Fibroblast of skin of back (primary cell): ENCODE results near the gene KLK11. TPM values are rescaled to one million over a fixed set of nuclear protein-coding genes. Genes with fewer than 3 reads are reported as not detected.

ENCODE experiments used
- DNase-seq: peaks from one replicate; pipeline ENCODE4 v3.0.0-alpha.2; 2013
- polyA plus RNA-seq, 2 experiments: library from polyadenylated mRNA; unstranded; fragments of 120-200 nt; gene quantifications; one replicate each; pipeline ENCODE4 v1.2.1, GENCODE V29; 2013; ENCODE audit not compliant: insufficient read length in 2 of 2

Gene KLK11, protein sequence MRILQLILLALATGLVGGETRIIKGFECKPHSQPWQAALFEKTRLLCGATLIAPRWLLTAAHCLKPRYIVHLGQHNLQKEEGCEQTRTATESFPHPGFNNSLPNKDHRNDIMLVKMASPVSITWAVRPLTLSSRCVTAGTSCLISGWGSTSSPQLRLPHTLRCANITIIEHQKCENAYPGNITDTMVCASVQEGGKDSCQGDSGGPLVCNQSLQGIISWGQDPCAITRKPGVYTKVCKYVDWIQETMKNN
- polyA plus RNA-seq (2013, experiment 1 of 2; ENCODE audit: insufficient read length), result not detected
- not detected for polyA plus RNA-seq (2013, experiment 2 of 2; ENCODE audit: insufficient read length)

DNA sequence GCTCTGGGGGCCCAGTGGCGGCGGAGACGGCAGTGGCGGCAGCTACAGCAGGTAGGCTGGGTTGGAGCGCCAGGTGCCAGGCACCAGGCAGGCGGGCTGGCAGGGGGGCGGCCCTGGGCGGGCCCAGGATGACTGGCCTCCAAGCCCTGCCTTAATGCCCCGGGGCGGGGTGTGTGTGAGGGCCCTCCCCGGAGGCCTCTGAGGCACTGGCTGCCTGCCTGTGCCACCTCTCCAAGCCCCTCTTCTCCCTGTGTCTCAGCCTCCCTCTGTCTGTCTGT, at the start of gene KLK11:
Gene KLK11 (minus strand): TSS at position 63 of the 278 bp plus-strand sequence. CDS start 985 bp downstream, outside the sequence.
- DNase-seq, result no peak

DNA sequence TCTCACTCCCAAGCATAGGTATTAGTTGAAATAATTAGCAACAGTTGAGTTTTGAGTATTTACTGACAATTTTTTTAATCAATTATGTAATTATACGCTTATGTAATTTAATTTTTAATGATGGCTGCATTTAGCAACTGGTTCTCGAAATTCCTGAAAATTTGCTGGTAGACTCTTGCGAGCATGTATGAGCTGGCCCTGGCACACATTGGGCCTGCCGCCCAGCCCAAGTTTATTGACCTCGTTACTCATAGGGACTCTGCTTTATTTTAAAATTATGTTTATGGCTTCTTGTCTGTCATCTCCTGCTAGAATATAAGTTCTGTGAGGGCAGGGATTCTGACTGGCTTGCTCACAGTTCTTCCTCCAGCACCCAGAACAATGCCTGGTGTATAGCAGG, 49.6 kb upstream of the KLK11 start:
- DNase-seq, result no peak

DNA sequence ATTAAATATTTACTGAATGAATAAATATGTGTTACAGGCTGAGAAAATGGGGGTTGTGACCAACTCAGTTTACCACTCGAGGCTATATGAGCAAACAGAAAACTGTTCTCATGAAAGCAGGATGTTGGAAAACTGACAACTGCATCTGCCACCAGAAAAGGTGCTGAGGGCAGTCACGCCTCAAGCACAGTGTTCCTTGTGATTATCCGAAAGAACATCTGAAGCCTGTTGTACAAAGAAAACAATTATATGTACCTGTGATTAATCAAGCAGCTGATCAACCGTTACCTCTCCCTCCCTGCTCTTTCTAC, 44.6 kb upstream of the KLK11 start:
- DNase-seq, result no peak

DNA sequence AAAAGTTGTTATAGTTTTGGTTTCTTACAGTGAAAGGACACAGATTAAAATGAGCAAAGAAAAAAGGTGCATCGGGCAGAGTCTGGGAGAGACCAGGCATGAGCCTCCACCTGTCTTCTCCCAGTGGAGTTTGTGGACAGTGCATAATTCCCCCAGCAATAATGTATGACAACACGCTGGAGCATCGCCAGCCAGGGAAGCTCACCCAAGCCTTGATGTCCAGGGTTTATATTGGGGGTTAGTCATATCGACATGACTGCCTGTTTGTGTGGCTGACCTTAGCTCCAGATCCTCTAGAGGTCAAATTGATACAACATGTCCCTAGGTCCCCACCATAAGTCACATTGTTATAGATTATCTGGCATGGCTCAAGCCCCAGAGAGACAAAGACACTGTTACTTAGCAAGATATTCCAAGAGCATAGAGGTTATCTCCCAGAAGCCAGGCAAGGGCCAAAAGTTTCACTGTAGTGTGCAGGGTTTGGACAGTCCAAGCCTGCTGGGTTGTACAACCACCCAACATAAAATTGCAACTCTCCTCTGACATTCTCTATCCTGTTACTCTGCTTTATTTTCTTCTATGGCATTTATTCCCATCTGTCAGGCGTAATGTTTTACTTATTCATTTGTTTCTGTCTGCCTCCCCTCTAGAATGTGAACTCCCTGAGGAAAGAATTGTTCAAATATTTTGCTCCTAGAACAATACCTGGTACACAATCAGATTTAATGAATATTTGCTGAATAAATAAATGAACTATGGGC, 44.1 kb upstream of the KLK11 start:
- DNase-seq, result no peak

DNA sequence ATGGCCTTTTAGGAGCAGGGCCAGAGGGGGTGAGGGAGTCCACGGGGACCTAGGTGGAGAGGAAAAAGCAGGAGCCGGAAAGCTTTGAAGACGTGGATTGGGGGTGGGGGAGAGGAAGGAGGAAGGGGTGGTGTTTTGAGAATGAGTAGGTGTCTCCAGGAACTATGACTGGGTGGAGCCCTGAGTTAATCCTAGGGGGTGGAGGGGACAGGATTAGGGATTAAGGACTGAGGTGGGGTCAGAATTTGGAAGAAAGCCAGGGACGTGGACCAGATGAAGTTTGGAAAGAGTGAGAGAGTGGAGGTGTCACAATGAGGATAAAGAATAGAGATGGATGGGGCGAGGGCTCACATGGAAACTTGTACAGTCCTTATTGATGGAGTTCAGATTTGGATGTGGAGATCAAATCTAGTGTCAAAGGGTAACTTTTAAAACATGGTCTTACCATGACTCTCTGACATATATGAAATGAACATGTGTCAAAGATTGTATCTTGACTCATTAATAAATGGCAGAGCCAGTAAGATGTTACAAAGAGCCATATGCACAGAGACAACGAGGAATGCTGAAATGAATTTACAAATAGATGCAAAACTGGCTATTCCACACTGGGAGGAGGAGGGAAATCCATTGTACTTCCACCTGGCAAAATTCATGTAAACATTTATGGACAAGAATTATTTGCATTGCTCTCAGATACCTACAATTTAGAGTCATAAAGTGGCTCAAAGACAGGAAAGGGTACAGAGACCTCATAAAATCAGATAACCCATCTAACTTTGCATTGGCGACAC, 40.2 kb upstream of the KLK11 start:
- no peak for DNase-seq

DNA sequence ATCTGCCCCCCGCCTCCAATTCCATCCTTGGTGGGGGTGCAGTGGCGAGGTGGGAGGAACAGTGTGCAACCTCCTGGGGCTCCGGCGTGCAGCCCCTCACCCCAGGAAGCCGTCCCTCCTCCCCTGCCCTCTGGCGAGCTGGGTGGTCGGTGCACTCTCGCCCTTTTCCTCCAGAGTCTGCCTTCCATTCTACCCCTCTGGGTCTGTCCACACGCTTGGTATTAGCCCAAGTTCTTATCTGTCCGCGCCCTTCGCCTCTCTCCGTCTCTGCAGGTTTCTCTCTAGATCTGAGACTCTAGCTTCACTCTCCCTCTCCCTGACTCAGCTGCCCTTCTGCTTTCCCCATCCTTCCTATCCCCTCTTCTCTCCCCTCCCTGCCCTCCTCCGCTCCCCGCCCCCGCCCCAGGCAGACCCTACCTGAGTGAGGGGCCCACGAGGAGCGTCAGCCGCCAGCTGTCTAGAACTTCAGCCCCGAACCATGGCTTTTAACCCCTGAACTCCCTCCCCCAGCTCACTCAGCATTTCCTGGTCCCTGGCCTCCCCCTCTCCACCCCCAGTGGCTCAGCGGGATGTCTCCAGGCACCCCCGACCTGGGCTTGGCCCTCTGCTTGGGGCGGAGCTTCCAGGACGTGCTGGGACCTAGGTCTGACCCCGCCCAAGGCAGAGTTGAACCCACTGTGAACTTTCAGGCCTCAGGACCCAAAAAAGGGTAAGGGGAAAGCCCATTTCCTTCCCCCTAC, 39.0 kb upstream of the KLK11 start:
- no peak for DNase-seq

DNA sequence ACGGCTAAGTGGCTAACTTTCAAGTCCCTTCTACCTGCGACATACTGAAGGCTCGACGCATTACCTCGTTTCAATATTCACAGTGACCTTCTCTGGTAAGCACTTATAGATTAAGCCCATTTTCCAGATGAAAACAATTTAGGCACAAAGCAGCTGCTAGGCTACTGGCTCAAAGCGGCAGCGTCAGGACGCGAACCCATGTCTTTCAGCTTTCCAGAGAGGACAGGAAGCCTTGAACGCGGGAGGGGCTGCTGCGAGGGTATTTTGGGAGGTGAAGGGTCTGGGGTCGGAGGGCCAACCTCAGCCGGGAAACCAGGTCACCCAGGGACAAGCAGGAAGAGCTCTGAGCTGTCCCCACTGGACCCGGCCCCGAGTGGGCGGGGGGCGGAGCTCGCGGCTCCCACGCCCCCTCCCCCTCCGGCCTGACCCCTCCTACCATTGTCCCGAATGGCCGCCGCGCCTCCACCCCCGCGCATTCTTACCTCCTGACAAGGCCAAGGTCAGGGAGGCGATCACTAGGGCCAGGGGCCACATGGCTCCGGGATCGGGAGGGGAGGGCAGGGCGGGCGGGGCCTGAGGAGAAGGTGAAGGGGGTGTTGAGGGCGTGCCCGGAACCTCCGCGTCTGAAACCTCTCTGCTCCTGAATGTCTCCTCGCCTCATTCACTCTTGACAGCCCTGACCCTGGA, 38.3 kb upstream of the KLK11 start, which contains the start of gene KLK13:
Gene KLK13 (minus strand): TSS at position 559 of the 687 bp plus-strand sequence. CDS start 25 bp downstream, at position 534.
- no peak for DNase-seq

DNA sequence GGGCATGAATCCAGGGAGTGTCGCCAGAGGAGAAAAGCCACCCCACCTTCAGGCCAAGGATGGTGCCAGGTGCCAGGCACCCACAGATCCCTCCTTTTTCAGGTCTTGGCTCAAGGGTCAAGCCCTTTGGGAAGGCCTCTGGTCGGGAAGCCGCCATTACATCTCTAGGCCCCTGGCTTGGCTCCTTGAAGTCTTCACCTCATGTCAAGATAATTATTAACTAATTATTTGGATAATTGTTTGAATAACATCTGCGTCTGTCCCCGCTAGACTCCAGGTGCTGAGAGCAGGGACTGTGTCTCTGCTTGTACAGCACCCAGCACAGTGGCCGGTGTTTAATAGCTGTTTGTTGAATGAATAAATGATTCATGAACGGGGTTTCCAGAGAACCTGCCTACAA, 37.2 kb upstream of the KLK11 start:
- no peak for DNase-seq

DNA sequence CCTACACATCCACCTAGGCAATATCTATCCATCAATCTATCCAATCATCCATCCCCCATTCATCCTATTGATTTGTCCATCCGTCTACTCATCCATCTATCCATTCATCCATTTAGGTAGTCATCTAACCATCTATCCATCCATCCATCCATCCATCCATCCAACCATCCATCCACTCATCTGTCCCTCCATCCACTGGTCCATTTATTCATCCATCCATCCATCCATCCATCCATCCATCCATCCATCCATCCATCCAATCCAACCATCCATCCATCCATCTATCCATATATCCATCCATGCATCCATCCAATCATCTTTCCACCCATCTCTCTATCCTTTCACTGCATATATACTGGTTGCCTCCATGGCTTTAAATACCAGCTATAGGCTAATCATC, 34.6 kb upstream of the KLK11 start:
- no peak for DNase-seq

DNA sequence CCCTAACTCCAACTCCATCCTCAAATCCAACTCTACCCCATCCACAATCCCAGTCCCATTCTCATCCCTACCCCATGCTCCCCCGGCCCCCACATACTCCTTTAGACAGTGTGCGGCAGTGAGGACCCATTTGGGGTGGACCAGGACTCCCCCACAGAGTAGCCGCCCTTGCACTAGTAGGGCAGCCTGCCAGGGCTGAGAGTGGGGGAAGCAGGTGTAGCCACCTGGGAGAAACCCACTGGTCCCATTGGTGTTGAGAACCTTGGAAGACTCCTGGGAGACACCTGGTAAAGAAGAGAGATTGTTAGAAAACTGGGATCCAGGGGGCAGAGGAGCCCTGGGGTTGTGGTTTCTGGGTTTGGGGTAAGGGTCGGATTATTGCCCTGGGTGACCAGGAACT, 33.9 kb upstream of the KLK11 start:
- no peak for DNase-seq

GRCh38 chr19:51059715-51060114, 33.3 kb upstream of the KLK11 start:
- no peak for DNase-seq

DNA sequence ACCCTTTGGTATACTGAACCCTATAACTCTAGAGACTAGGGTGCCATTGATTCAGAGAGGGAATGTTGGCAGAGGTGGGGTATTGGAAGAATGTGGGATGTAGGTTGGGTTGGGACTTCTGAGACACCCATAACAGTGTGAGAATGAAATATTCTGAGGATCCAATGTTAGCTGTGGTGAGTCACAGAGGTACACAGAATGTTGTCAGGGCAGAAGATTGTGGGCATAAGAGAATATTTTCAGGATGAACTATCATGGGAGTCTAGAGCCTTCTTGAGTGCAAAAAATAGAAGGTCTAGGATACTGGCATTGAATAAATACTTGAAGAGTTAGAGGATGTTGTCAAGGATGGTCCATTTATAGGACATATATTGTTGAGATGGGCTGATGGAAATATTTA, 29.4 kb upstream of the KLK11 start:
- no peak for DNase-seq

- no peak for DNase-seq
Measured at GRCh38 chr19:51047031-51047335, 20.6 kb upstream of the KLK11 start.

GRCh38 chr19:51044327-51044726, 17.9 kb upstream of the KLK11 start:
- no peak for DNase-seq

DNA sequence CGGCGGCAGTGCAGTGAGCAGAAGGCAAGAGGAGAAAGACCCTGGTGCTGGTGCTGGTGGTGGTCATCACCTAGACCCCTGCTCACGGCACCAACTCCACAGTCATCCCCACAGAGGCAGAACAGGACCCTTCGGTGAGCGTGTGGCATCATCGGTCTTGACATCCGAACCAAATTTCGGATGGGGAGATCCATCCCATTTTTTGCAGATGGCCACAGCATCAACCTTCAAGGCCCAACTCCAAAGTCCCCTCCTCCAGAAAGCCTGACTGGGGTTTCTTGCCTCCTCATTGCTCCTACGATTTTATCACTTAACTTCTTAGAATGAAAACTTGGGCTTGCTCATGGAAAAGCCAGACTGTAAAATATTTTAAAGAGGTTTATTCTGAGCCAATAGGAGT, 17.1 kb upstream of the KLK11 start:
- no peak for DNase-seq

GRCh38 chr19:51040151-51040550, 13.7 kb upstream of the KLK11 start:
- no peak for DNase-seq

DNA sequence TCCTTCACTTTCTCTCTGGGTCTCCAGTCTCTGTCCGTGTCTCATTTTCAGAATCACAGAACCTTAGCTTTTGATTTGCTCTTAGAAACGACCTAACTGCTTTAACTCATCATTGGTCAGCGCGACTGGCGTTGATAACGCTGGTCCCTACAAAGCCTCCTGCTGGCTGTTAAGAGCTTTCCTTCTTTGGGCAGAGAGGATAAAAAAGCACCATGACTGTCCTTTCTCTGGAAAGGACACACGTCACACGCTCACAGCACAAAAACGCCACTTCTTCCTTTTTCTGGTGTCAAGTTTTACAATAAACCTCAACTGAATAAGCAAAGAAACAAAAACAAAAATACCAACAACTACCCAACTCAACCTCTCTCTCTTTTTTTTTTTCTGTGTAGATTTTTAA, 10.1 kb upstream of the KLK11 start:
- no peak for DNase-seq

- no peak for DNase-seq
Measured at GRCh38 chr19:51034704-51035103, 8.3 kb upstream of the KLK11 start, which contains the start of gene KLK12. TSS of gene KLK12 (minus strand) at chr19:51035002. CDS start at chr19:51034621, 381 bp downstream.

DNA sequence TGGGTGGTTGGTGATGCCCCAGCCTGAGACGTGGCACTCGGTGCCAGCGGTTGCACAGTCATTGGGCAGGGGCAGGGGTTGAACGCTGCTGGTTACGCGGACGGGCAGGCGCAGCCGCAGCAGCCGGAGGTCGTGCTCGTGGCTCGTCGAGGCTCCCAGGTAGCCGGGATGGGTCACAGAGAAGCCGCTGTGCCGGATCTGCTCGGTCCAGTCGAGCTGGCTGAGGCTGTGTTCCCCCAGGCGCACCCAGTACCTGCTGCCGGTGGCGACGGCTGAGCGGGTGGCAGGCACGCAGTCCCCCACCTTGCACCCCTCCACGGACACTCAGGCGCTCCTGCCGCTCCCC, 5.4 kb upstream of the KLK11 start:
- no peak for DNase-seq

DNA sequence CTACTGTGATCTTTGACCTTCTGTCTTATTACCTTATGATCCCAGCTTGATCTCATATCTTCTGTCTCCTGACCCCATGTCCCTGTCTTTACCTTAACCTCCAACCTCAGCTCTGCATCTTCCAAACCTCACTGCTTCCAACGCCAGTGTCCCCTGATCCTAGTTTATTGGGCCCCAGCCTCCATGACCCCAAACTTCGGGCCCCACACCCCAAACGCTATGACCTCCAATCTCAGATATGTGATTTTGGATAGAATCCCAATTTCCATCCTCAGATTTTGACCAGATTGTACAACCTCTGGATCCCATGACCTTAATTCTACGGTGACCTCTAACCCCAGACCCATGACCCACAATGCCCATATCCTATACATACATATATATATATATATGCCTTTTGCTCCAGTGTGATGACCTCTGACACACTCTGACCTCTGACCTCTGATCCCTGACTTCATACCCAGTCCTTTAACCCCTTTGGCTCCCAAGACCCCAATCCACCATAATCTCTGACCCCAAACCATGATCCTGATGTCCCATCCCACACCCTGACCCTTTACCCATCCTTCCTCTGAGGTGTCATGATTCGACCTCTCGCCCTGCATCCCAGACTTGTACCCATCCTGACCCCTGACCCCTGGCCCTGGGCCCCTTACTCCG, 4.9 kb upstream of the KLK11 start:
- DNase-seq, result no peak

DNA sequence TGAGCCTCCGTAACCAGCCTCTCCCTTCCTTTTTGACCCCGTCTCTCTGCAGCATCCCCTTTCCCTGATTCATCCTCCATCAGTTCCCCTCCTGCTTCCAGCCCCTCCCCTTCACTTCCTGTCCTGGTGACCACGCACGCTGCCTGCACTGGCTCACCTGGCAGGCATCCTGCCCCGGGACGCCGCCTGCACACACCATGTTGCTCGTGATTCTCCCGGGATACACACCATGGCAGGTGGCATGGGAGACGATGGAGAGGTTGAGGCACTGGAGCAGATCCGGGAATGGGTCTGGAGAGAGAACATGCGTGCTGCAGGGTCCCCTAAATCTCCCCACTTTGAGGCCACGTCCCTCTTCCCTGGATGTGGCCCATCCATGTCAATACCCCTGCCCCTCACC, 4.2 kb upstream of the KLK11 start:
- DNase-seq, result no peak

DNA sequence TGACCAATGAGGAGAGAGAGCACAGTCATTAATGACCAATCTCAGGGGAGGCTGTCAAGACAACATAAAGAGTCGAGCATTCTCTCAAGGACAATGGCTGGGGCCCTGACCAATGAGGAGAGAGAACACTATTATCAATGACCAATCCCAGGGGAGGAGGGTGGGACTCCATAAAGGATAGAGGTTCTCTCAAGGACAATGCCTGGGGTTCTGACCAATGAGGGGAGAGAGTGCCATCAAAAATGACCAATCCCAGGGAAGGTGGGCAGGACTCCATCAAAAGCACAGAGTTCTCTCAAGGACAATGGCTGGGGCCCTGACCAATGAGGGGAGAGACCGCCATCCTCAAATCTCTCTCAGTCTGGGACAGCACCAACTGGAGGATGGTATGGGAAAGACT, 3.3 kb upstream of the KLK11 start:
- DNase-seq, result no peak
